Stimulated activated naive CD4-positive, alpha-beta T cell (primary cell): ENCODE results near the gene TOPAZ1.

Source experiments
- DNase-seq, 6 experiments: peaks; one replicate each; lab custom pipeline; 2025; lab: John Stamatoyannopoulos, UW

Gene TOPAZ1

DNA sequence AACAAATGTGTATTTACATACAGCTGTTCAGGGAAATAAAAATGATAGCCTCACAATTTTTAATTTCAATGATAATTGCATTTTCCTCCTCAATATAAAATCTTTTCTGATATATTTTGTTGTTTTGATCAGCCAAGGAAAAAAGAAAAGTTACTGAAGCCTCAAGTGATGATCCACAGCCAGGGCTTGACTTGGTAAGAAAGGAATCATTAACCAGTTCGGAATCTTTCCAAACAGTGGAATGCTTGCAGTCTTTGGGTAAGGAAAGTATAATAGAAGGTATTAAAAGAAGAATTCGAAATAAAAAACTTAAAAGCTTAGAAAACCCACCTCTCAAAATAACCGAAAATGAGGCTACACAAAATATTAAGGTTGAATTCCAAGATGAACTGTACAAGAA is 1.0 kb downstream of the TOPAZ1 start:
- no peak for DNase-seq

DNA sequence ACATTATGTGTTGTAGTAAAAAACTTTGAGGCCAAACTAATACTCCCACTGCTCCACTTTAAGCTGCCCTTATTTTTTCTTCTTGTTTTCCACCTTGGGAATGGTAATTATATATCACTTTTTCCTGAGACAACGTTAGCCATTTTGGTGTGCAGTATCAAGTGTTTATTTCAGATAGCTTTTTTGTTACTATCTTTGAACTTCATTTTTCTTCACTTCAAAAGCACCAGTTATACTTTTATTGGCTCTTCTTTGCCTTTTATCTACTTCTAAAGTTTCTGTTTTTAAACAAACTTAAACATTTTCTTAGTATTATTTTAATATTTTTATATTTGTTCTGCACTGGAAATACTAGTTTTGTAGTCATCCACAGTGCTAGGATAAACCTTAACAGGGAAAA is 6.5 kb downstream of the TOPAZ1 start:
- DNase-seq: no peak

- no peak for DNase-seq
Measured at GRCh38 chr3:44252332-44252959, 10.8 kb downstream of the TOPAZ1 start.

DNA sequence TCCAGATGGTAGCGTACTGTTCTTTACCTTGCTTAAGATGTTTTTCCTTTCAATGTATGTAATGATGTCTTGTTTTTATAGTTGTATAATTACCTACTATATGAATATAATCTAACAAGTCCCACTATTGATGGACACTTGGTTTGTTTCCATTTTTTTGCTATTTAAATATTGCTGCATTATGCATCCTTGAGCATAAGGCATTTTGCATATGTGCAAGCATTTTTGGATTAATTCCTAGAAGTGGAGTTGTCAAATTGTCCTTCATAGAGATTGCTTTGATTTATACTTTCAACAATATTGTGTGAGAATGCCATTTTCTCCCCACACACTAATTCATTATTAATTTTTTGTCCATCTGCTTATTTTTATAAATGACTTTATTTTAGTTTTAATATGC is 17.7 kb downstream of the TOPAZ1 start:
- DNase-seq: no peak

DNA sequence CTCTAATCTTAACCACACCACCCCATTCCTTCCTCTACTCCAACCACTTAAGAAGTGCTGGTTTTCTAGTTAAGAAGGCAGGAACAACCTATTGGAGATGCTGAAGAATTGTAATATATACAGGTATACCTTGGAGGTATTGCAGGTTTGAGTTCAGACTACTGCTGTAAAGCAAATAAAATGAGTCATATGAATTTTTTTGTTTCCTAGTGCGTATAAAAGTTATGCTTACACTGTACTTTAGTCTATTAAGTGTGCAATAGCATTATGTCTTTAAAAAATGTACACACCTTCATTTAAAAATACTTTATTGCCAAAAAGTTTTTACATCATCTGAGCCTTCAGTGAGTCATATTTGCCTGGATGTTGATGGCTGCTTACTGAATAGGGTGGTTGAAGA is 22.5 kb downstream of the TOPAZ1 start:
- DNase-seq: no peak

DNA sequence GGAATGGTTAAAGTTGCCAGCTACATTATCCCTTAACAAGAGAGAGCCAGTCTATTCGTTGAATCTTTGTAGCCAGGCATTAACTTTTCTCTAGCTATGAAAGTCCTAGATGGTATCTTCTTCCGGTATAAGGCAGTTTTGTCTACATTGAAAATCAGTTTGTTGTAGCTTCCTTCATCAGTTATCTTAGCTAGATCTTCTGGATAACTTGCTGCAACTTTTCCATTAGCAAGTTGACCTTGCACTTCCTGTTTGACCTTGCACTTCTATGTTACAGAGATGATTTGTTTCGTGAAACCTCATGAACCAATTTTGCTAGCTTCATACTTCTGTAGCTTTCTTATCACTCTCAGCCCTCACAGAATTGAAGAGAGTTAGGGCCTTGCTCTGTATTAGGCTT is 24.1 kb downstream of the TOPAZ1 start:
- DNase-seq: no peak

DNA sequence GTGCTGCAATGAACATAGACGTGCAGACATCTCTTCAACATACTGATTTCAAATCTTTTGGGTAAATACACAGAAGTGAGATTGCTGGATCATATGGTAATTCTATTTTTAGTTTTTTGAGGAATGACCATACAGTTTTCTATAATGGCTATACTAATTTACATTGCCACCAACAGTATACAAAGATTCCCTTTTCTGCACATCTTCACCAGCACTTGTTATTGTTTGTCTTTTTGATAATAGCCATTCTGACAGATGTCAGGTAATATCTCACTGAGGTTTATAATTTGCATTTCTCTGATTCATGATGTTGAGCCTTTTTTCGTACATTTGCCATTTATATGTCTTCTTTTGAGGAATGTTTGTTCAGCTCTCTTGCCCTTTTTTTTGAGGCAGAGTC is 30.5 kb downstream of the TOPAZ1 start:
- DNase-seq: no peak

DNA sequence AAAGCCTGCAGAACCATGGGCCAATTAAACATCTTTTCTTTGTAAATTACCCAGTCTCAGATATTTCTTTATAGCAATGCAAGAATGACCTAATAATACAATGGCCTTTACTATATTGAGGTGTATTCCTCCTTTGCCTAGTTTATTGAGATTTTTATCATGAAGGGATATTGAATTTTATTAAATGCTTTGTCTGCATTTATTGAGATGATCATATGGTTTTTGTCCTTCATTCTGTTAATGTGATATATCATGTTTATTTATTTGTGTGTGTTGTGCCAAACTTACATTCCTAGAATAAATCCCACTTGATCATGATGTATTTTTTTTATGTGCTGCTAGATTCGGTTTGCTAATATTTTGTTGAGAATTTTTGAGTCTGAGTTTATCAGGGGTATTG is 36.2 kb downstream of the TOPAZ1 start:
- no peak for DNase-seq

- no peak for DNase-seq
Measured at GRCh38 chr3:44280077-44280476, 38.4 kb downstream of the TOPAZ1 start.

DNA sequence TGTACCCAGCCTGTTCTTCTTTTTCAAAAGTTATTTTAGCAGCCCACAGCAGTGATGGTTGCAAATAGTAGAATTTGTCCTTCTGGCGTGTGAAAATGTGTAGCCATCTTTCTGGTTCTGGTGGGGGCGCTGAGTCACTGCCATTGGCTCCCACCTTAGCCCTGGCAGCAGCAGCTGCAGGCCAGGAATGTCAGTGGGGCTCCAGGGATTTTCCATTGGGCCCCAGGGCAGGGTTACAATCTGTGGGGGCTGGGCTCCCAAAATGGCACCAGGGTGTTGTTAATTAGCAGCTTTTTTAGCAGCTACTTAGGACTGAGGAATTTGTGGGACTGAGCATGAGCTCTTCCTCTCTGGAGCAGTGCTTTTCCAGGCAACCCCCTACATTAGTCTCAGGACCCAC is 38.9 kb downstream of the TOPAZ1 start:
- no peak for DNase-seq

GRCh38 chr3:44284949-44285348 is 43.3 kb downstream of the TOPAZ1 start:
- DNase-seq: no peak

GRCh38 chr3:44289882-44290462 is 48.3 kb downstream of the TOPAZ1 start:
- DNase-seq: no peak

- DNase-seq: no peak
Measured at GRCh38 chr3:44292276-44292675, 50.6 kb downstream of the TOPAZ1 start.

DNA sequence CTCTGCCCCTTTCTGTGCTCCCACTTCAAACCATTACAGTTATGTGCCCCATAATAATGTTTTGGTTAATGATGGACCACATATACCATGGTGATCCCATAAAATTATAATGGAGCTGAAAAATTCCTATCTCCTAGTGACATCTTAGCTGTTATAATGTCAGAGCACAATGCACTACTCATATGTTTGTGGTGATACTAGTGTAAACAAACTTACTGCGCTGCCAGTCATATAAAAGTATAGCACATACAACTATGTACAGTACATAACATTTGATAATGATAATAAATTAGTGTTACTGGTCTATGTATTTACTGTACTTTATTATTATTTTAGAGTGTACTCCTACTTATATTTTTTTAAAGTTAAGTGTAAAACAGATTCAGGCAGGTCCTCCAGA is 51.3 kb downstream of the TOPAZ1 start:
- DNase-seq: no peak

- DNase-seq: no peak
Measured at GRCh38 chr3:44297255-44297654, 55.6 kb downstream of the TOPAZ1 start.

DNA sequence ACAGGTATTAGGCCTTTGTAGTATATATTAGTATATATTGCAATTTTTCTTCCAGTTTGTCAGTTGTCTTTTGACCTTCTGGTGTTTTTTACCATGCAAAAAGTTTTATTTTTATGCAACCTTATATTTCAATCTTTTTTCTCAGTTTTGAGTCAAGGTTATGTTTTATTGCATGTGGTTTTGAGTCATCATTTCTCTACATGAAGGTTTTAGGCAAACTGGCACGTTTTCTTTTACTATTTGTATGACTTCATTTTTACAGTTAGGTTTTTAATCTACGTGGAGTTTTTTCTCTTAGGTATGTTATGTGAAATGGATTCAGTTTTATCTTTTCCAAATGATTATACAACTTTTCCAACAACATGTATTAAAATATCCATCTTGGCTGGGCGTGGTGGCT is 60.1 kb downstream of the TOPAZ1 start:
- no peak for DNase-seq

DNA sequence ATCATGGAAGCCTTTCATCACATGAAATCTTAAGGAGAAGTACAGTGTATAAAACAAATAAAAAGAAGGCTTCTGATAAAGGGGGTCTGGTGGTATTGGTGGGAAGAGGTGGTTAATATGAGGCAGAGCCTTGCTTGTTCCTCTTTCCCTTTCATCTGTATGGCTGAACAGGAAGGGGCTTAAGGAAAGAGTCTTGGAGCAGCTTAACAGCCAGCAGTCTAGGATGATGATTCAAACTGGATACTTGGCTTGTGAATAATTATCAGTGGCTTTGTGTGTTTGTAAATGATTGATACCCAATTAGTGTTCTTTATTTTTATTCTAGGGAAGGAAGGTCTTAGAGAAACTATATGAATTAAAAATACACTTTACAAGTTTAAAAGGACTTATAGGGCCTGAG is 67.8 kb downstream of the TOPAZ1 start:
- DNase-seq: no peak

DNA sequence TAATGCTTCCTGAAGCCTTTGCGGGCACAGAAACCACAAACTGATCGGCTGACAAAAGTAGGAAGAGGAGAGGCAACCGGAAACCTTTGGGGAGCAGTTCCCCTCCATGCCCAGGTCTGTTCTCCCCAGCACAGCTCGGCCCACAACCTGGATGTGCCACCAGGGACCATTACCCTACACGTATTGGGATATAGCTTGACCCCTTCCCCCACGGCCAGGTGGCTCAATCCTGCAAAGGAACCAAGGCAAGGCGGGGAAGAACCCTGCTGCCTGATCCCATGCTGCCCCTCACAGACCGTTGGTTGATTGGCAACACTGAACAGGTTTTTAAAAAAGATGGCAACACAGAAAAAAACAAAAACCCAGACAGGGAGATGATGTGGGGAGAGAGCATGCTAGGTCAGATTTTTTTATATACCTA is 77.2 kb downstream of the TOPAZ1 start:
- no peak for DNase-seq

DNA sequence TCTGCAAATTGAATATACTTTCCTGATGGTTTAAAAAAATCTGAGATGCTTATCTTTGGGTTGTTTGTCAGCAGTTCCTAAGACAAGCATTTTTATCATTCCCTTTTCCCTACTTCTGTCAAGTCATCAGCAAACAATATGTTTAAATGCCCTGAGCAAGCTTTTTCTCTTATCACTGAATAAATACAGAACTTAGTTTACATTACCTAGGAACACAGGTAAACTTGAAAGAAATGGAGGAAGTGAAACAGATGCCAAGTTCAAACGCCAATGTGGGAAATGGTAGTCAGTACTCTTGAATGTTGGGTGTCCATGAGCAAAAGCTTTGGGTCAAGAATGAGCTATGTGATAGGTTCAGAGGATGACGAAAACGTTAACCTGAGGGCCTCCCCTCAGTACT is 79.6 kb downstream of the TOPAZ1 start:
- no peak for DNase-seq

DNA sequence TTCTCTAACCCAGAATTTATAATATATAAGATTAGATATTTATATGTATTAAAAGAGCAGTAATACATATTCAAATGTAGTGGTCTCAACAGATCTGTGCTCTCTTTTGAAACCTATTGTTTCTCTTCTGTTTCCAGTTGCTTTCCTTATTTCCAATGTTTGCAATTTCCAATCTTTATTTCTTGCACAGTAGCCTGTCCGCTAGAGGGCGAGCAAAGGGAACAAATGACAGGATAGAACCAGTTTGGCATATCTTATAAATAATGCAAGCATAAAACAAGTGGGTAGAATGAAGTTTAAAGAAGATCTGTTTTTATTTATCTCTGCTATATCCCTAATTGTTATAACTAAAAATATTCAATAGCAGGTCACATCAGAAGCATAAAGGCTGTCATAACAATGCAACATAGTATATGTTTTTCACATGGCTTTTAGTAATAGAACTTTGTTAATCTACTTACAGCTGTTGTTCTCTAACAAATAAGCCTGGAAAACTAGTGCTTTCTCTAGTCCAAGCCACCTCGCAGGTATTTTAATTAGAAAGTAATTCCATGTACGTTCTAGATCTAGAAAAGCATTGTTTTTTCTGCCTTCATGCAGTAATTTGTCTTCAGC is 81.8 kb downstream of the TOPAZ1 start:
- DNase-seq: peak; percentile 6 to 49 (median 24)

DNA sequence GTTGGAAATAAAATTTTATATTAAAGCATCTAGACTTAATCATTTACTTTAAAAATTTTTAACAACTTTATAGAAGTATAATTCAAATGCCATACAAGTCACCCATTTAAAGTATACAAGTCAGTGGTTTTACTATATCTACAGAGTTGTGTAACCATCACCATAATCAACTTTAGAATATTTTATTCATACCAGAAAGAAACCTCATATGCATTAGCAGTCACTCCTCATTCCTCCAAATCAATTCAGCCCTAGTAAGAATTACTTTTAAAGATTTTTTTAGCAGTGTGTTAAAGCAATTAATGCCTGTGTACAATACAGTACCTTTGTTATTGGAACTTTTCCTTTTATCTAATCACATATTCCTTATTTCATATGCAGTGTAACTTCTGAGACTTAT is 82.9 kb downstream of the TOPAZ1 start:
- no peak for DNase-seq

DNA sequence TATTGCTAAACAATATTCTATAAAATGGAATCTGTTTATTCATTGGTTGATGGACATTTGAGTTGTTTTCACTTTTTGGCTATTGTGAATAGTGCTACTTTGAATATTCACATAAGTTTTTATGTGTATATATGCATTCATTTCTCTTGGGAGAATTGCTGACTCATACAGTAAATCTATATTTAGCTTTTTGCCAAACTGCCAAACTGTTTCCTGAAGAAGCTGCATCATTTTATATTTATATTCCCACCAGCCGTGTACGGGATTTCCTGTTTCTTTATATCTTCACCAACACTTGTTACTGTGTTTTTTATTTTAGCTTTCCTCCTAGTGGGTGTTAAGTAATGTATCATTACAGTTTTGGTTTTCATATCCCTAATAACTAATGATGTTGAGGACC is 84.3 kb downstream of the TOPAZ1 start:
- no peak for DNase-seq

DNA sequence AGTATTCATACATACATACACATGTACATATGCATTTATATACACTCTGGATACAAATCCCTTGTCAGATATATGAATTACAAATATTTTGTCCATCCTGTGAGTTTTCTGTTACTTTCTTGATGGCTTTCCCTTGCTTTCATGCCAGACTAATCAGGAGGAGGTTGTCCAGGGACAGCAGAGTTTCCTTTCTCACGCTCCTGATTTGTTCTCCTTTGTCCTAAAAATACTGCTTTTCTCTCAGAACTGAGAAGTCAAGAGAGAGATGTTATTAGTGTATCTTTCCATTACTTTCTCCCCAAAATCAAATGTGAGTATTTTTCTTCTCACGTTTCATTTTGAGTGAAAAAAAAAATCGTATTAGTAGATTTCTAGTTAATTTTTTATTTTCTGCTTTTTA is 84.8 kb downstream of the TOPAZ1 start:
- DNase-seq: no peak

DNA sequence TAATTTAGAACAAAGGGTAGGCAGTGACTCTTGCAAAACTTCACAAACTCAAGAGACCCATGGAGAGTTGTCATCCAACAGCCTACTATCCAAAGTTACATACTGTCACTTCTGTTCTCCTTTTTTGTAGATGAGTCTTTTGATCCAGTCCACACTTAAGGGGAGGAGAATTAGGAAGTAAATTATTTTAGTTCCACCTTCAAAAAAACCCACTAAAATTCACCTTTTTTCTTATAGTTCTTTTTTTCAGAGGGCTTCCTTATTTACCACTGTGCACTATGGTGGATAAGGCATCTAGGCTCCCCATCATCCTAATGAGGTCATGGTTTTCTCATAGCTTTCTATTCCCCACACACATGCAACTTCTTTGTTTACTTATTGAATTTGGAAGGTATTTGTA is 88.3 kb downstream of the TOPAZ1 start:
- no peak for DNase-seq
